Left lobe of liver (tissue), 2 donors: Measurements from ENCODE around the gene TNFRSF21. TPM values are rescaled to one million over a fixed set of nuclear protein-coding genes. Genes with fewer than 3 reads are reported as not detected.
"Not testable (repeated sequence)": the region's sequence is repeated elsewhere in the genome, so short reads cannot be mapped to it uniquely, and the experiment has no call there.

Experiments
- ATAC-seq: fragments of 200-7000 bp; cut with Tn5 transposase; one replicate; pipeline ENCODE4 v1.9.1; 2020; ENCODE audit warnings: mild to moderate bottlenecking, moderate library complexity
- DNase-seq: peaks from one replicate; pipeline ENCODE4 v3.0.0-alpha.2; 2020; ENCODE audit warnings: low spot score
- total RNA-seq: library from RNA; stranded (reverse); gene quantifications from one replicate; pipeline ENCODE4 v1.2.1, GENCODE V29; 2021
- donor health status: DM: no; HTN: no; CAD: no; lungs with moderate emphysema.
- donor health status: DM: no; HTN: yes; CAD: no.

TNFRSF21 gene, protein sequence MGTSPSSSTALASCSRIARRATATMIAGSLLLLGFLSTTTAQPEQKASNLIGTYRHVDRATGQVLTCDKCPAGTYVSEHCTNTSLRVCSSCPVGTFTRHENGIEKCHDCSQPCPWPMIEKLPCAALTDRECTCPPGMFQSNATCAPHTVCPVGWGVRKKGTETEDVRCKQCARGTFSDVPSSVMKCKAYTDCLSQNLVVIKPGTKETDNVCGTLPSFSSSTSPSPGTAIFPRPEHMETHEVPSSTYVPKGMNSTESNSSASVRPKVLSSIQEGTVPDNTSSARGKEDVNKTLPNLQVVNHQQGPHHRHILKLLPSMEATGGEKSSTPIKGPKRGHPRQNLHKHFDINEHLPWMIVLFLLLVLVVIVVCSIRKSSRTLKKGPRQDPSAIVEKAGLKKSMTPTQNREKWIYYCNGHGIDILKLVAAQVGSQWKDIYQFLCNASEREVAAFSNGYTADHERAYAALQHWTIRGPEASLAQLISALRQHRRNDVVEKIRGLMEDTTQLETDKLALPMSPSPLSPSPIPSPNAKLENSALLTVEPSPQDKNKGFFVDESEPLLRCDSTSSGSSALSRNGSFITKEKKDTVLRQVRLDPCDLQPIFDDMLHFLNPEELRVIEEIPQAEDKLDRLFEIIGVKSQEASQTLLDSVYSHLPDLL
- 2.8 TPM for total RNA-seq

DNA sequence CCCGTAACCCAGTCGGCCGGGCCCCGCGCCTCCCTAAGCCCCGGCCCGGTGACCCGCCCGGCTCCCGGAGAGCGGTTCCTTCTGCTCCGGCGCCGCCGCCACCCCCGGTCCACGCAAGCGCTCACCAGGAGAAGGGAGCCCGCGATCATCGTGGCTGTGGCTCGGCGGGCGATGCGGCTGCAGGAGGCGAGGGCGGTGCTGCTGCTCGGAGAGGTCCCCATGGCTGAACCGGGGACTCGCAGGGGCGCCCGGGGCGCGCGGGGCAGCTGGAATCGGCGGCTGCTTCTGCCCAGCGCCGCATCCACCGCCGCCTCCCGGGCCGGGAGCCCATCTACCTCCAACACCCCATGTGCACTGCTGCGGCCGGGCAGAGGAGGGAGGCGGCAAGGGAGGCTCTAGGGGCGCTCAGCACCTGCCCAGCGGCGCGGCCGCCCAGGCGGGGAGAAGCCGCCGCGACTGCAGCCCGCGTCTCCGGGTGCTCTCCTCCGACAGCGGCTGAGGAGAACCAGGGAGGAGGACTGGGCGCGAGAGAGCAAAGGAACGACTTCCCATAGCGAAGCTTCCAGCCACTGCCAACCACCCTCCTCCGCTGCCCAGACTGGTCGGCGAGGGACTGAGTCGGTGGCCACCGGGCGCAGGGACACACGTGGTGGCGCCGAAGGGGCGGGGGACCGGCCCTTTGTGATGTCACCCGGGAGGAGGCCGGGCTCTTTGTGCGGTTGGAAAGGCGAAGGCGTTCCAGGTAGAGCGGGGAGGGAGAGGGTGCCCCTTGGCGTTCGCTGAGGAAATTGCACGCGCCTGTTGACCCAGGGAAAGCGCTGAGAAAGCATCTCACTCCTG, at the start of gene TNFRSF21:
TNFRSF21 (minus strand) TSS at position 615 of the 840 bp plus-strand sequence; CDS start at position 221, 394 bp downstream.
- DNase-seq (peak; percentile 92), ATAC-seq (peak; percentile 99)

DNA sequence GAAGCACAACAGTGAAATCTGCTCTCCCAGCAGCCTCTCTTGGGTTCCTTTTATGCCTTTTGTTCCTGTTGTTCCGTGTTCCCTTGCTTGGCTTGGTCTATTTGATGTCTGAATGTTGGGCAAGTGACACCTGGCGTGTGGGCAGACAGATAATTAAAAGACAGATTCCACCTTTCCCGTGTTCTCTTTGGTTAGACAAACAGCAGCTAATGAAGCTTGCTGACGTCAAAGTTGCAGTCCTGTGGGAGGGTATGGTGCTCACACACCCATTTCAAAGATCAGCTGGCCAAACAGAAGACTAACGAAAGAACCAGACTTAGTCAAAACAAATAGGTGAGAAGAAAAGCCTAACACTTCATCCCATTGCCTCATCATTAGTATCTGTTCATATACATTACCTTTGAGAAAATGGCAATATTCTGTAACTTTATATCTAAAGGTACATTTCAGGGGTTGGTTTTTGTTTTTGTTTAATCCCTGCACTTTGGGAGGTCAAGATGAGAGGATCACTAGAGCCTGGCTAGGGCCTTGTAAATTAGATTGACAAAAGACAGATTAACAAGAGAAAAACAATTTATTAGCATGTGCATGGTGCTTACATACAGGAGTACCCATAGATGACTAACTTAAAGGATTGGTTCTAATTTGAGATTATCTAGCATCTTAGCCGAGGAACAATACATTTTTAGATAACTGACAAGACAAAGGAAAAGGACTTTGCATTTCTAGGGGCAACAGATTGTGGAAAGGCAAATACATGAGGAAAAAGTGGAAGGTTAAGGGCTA, 48.9 kb upstream of the TNFRSF21 start:
- DNase-seq (no peak), ATAC-seq (no peak)

- no peak for DNase-seq
- ATAC-seq: no peak
Observed at GRCh38 chr6:47357827-47358226, 48.1 kb upstream of the TNFRSF21 start.

DNA sequence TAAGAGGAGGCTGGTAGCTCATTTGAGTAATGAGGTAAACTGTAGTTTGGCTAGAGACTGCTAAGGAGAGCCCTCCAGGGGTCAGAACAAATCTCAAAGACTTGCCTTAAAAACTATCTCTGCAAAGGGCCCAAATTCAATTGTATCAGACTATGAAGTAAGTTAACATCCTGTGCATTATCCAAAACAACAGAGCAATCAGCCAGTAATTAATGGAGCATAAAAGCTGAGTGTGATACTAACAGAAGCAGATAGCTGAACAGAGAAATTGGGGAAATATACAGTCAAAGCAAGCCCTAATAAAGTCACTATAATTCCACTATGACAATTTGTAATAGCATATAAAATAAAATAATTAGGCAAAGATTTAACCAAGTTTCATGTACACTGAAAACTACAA, 45.8 kb upstream of the TNFRSF21 start:
- ATAC-seq: no peak
- DNase-seq: no peak

GRCh38 chr6:47353871-47354270, 44.2 kb upstream of the TNFRSF21 start:
- no peak for ATAC-seq
- no peak for DNase-seq

DNA sequence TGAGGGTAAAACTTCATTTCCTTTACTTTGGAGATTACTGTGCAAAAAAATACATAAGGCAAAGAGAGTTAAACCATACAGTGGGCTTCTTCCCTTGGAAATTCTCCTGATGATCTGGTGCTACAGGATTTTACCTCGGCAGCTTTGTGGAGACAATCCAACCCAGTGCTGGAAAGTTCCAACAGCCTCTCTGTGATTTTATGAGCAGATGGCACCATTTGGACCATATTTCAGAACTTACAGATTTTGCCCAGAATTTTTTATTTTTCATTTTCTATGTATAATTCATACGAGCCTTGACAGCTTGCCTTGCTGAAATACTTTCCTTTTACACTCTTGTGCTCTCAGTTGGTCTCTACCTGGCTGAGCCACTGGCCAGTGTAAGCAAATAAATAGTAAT, 43.3 kb upstream of the TNFRSF21 start:
- ATAC-seq (no peak), DNase-seq (no peak)

- no peak for ATAC-seq
- no peak for DNase-seq
Observed at GRCh38 chr6:47352194-47352920, 42.7 kb upstream of the TNFRSF21 start.

DNA sequence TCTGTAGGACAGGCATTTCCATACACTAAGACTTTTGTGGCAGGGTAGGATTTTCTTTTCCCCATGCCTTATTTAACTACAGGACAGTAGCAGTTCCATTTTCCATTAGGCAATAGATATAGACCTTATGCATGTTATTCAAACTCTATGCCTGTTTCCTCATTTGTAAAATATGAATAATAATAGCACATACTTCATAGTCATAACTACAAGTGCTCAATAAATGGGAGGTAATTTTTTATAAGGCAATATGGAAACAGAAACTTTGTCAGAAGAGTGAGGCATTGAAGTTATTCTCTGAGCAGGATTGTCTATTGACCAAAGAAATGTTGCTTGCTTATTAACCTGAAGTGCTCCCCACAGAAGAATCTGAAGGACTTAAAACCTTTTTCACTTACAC, 41.9 kb upstream of the TNFRSF21 start:
- ATAC-seq (no peak), DNase-seq (no peak)

- no peak for ATAC-seq
- no peak for DNase-seq
Observed at GRCh38 chr6:47349931-47350330, 40.2 kb upstream of the TNFRSF21 start.

DNA sequence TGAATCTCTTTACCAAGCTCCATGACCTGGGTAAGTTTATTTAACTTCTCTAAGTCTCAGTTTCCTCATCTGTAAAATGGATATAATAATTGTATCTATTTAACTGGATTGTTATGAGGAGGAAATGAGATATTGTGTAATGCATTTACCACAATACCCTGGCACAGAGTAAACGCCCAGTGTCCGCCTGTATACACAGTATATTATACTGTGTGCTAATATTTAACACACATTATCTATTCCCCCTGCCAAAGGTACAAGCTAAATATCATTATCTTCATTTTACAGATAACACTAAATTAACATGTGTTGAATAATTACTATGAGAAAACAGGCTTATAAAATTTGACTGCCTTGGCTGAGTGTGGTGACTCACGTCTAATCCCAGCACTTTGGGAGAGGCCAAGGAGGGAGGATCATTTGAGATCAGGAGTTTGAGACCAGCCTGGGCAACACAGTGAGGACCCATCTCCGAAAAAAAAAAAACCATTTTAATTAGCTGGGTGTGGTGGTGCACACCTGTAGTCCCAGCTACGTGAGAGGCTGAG, 38.7 kb upstream of the TNFRSF21 start:
- no peak for DNase-seq
- no peak for ATAC-seq

DNA sequence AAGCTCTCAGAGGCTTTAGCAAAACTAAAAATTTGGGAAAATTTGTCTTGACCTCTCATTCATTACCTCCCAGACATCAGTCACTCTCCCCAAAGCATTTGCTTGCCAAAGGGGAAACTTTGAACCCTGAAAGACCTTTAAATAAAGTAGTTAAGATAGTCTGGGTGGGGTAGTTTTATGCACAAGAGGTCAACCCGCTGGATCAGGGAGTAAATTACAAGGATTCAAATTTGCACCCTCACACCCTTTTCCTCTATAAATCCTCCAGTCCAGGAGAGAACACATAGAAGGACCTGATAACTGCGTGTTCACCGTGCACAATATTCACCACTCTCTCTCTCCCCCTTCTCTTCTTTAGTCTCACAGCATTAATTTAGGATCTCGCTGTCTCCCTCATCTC, 36.1 kb upstream of the TNFRSF21 start:
- ATAC-seq (no peak), DNase-seq (no peak)

- DNase-seq (no peak), ATAC-seq (no peak)
Observed at GRCh38 chr6:47344022-47344421, 34.3 kb upstream of the TNFRSF21 start.

- no peak for ATAC-seq
- DNase-seq: no peak
Observed at GRCh38 chr6:47343600-47343999, 33.9 kb upstream of the TNFRSF21 start.

GRCh38 chr6:47342824-47343223, 33.1 kb upstream of the TNFRSF21 start:
- DNase-seq (no peak), ATAC-seq (no peak)

GRCh38 chr6:47337519-47337918, 27.8 kb upstream of the TNFRSF21 start:
- ATAC-seq (no peak), DNase-seq (no peak)

DNA sequence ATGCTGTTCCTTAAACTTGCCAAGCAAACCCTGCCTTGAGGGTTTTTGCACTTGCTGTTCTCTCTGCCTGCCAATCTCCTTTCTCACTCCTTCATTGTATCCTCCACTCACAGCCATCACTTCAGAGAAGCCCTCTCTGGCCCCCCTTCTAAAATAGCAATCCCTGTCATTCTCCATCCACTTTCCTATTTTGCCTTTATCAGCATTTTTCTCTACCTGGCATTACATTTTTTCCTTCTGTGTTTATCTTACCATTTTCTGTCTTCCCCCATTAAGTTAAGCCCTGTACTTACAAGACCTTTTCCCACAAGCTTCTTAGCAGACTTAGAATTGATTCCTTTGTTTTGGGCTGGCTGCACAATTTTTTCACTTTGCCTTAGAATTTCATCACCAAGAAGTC, 26.6 kb upstream of the TNFRSF21 start:
- DNase-seq (no peak), ATAC-seq (no peak)

GRCh38 chr6:47335466-47335865, 25.8 kb upstream of the TNFRSF21 start:
- DNase-seq: no peak
- no peak for ATAC-seq

DNA sequence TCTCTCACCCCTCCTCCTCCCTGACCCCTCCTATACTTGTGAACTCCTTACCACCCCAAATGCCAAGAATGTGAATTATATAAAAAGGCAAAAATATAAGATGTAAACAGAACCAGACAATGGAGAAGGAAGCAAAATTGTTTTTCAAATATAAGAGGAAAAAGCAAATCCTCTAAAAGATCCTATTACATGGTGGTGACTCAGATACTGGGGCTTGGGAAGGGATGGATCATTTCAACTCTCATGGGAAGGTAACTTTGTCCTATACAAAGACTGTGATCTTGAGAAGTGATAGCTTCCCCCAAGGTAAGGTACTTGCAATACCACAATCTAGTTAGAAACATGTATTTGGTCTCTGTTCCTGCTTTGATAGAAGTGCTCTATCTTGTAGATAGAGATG, 24.6 kb upstream of the TNFRSF21 start:
- no peak for ATAC-seq
- no peak for DNase-seq

- ATAC-seq, DNase-seq: not testable (repeated sequence)
Observed at GRCh38 chr6:47328606-47329005, 18.9 kb upstream of the TNFRSF21 start.

DNA sequence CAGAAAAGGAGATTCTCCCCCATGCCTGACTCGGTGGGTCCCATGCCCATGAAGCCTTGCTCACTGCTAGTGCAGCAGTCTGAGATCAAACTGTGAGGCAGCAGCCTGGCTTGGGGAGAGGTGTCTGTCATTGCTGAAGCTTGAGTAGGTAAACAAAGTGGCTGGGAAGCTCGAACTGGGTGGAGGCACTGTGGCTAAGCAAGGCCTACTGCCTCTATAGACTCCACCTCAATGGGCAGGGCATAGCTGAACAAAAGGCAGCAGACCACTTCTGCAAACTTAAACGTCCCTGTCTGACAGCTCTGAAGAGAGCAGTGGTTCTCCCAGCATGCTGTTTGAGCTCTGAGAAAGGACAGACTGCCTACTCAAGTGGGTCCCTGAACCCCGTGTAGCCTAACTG, 18.4 kb upstream of the TNFRSF21 start:
- ATAC-seq, DNase-seq: not testable (repeated sequence)
